ENCODE measurements around the gene CXCR4. TPM values are rescaled to one million over a fixed set of nuclear protein-coding genes. Genes with fewer than 3 reads are reported as not detected.

Gene CXCR4
- total and polyA plus RNA-seq, 8 donors = 1.2 to 42.6 (median 15.9) TPM; not detected in 1

DNA sequence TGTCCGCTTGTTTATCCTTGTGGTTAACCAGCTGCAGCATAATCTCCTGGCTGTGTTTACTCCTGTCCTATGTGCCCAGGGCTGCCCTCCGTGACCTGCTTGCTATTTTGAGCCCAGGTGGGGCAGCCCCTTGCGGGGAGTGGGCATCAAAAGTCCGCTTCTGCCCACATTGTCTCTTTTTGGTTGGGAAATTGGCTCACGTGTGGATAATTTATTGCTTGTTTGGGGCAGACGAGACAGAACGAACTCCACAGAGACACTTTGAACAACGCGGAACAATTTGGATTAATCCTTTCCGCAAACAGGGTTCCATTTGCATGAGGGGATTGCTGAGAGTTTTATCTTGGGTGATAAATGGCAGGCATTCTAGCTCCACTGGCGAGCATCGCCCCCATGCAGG lies 8.1 kb upstream of the CXCR4 start:
- peaks cover 0 to 21% (median 13%) of the 10 kb centered on the region in 4 donors for H3K4me1 ChIP-seq
- H3K27ac ChIP-seq = no peak overlapping the region
- peak in 1 of 2 donors; percentile 41 for DNase-seq
- no peaks in the 10 kb centered on the region for H3K9me3 ChIP-seq
- WGBS, 5 donors = 35 to 51% (median 42%) methylated on average over 12 of the region's 12 CpGs
- no peak overlapping the region for H3K4me3 ChIP-seq
- no peaks in the 10 kb centered on the region for H3K36me3 ChIP-seq
- TF ChIP-seq EP300 (IDR thresholded peaks at IDR 0.05) (no peak), POLR2A (IDR thresholded peaks at IDR 0.05) (no peak), POLR2AphosphoS5 (IDR thresholded peaks at IDR 0.05) (no peak)
- TF ChIP-seq, protein P1, sequence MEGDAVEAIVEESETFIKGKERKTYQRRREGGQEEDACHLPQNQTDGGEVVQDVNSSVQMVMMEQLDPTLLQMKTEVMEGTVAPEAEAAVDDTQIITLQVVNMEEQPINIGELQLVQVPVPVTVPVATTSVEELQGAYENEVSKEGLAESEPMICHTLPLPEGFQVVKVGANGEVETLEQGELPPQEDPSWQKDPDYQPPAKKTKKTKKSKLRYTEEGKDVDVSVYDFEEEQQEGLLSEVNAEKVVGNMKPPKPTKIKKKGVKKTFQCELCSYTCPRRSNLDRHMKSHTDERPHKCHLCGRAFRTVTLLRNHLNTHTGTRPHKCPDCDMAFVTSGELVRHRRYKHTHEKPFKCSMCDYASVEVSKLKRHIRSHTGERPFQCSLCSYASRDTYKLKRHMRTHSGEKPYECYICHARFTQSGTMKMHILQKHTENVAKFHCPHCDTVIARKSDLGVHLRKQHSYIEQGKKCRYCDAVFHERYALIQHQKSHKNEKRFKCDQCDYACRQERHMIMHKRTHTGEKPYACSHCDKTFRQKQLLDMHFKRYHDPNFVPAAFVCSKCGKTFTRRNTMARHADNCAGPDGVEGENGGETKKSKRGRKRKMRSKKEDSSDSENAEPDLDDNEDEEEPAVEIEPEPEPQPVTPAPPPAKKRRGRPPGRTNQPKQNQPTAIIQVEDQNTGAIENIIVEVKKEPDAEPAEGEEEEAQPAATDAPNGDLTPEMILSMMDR (IDR thresholded peaks at IDR 0.05) = no peak
- intact Hi-C loops (cut with DNase I; ENCODE audit: low total_unique reads) = no loop called here
- H3K27me3 ChIP-seq = peaks cover 0 to 16% (median 0%) of the 10 kb centered on the region in 3 donors

DNA sequence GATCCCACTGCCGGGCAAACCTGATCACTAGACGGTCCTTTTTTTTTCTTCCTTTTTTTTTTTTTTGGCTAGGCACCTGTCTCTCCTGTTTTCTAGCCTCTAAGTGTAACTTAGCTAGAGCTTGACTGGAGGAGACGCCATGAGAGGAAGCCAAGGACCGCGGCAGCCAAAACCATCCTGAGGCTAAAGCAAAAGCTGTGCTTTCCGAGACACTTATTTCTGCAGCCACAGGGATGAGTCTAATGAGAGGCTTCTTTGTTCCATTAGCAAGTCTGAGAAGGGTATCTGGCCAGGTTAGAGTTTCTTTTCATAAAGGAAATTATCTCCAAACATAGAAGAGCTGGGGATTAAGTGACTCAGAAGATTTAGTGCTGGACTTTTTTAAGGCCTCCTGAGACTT lies 7.3 kb upstream of the CXCR4 start:
- no peak for TF ChIP-seq POLR2AphosphoS5 (IDR thresholded peaks at IDR 0.05)
- no peak for TF ChIP-seq POLR2A (IDR thresholded peaks at IDR 0.05)
- TF ChIP-seq, protein P1 (IDR thresholded peaks at IDR 0.05) = no peak
- no peak for TF ChIP-seq EP300 (IDR thresholded peaks at IDR 0.05)
- intact Hi-C loops (cut with DNase I; ENCODE audit: low total_unique reads) = no loop called here

DNA sequence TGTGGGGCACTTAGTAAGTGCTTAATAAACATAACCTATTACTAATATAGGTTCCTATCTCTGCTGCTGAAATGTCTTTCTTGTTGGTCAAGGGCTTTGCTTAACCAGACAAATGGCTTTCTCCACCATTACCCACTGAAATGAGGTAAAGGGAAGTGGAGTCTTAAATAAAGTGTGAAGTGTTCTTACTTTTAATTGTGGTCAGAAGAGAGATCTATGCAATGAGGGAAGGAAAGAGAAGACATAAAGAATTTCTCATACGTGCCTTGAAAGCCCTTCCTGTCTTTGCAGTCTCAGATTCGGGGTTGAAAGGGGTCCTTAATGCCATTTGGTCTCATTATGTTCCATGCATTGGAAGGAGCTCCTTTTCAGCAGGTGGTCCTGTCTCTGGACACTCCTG lies 6.9 kb upstream of the CXCR4 start:
- no peak overlapping the region for H3K27ac ChIP-seq
- H3K4me1 ChIP-seq = peaks cover 0 to 24% (median 13%) of the 10 kb centered on the region in 4 donors
- H3K4me3 ChIP-seq = no peak overlapping the region
- TF ChIP-seq POLR2AphosphoS5 (IDR thresholded peaks at IDR 0.05) = no peak
- TF ChIP-seq POLR2A (IDR thresholded peaks at IDR 0.05) = no peak
- TF ChIP-seq, protein P1 (IDR thresholded peaks at IDR 0.05) = no peak
- no peak for TF ChIP-seq EP300 (IDR thresholded peaks at IDR 0.05)
- H3K36me3 ChIP-seq = no peaks in the 10 kb centered on the region
- DNase-seq = no peak
- intact Hi-C loops (cut with DNase I; ENCODE audit: low total_unique reads) = no loop called here
- H3K9me3 ChIP-seq = no peaks in the 10 kb centered on the region
- 69 to 80% (median 77%) methylated on average over 2 of the region's 2 CpGs for WGBS, 5 donors
- H3K27me3 ChIP-seq = peaks cover 0 to 24% (median 0%) of the 10 kb centered on the region in 3 donors

More for the DNA sequence above, 7.3 kb upstream of the CXCR4 start:
- peaks cover 0 to 20% (median 0%) of the 10 kb centered on the region in 3 donors for H3K27me3 ChIP-seq
- no peak overlapping the region for H3K4me3 ChIP-seq
- no peak overlapping the region for H3K27ac ChIP-seq
- peaks cover 0 to 21% (median 13%) of the 10 kb centered on the region in 4 donors for H3K4me1 ChIP-seq
- H3K36me3 ChIP-seq = no peaks in the 10 kb centered on the region
- H3K9me3 ChIP-seq = no peaks in the 10 kb centered on the region
- no peak for DNase-seq
- WGBS, 5 donors = 74 to 81% (median 79%) methylated on average over 6 of the region's 6 CpGs

DNA sequence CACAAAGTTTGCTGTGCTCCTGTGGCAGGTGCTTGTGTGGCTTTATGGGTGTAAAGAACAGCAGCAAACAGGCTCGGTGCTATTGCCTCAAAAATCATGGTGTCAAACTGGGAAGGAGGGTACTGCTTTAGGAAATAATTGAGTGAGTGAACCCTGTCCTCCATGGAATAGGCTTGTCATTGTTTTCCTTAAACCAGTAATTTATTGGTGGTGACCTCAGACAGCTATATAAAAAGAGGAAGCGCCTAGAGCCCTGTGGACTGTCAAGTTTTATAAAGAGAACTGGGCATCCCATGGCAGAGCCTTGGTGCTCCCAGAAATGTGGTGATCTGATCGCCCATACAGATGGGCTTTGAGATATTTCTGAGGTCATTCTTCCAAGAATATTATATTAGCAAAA lies 4.7 kb upstream of the CXCR4 start:
- 52 to 81% (median 61%) methylated on average over 3 of the region's 3 CpGs for WGBS, 5 donors
- H3K27ac ChIP-seq = no peak overlapping the region
- no peaks in the 10 kb centered on the region for H3K9me3 ChIP-seq
- intact Hi-C loops (cut with DNase I; ENCODE audit: low total_unique reads) = no loop called here
- H3K36me3 ChIP-seq = no peaks in the 10 kb centered on the region
- H3K4me3 ChIP-seq = no peak overlapping the region
- peaks cover 0 to 46% (median 0%) of the 10 kb centered on the region in 3 donors for H3K27me3 ChIP-seq
- peaks cover 17 to 46% (median 28%) of the 10 kb centered on the region in 4 donors for H3K4me1 ChIP-seq
- DNase-seq = no peak
- TF ChIP-seq, protein P1 (IDR thresholded peaks at IDR 0.05) = no peak
- TF ChIP-seq POLR2A (IDR thresholded peaks at IDR 0.05) (no peak), EP300 (IDR thresholded peaks at IDR 0.05) (no peak), POLR2AphosphoS5 (IDR thresholded peaks at IDR 0.05) (no peak)
